ENCODE measurements around the gene PARM1. TPM values are rescaled to one million over a fixed set of nuclear protein-coding genes. Genes with fewer than 3 reads are reported as not detected.

The PARM1 gene
- total and polyA plus RNA-seq, 2 experiments from 2014 or later, result 107 to 154 TPM

DNA sequence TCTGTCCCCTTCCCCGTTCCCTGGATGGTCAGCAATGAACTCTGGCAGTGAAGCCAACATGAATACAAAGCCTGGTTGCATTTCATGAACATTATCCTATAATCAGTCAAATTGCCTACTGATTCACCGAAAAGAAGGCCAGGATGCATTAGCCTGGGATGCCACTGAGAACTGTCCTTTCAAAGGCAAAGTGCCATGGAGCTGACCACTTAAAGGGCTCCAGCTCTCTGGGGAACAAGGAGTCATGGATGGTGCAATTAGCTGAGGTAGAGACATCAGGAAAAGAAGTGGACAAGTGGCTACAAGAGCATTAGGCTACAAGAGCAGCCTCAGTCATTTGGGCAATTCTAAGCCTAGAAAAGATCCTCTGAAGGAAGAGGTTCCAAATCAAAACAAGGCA lies 69.0 kb downstream of the PARM1 start:
- Histone ChIP-seq H3K4me1 (ENCODE audit: insufficient read depth) (peaks cover 13% of the 10 kb centered on the region), H3K27ac (no peak overlapping the region), H3K4me2 (no peak overlapping the region), H3K9me2 (replicated peaks; ENCODE audit: insufficient read depth) (no peaks in the 10 kb centered on the region), H3K4me3 (no peak overlapping the region), H2AFZ (no peak overlapping the region), H4K20me1 (ENCODE audit: insufficient read depth, poor library complexity, severe bottlenecking) (peaks cover 3% of the 10 kb centered on the region), H3K27me3 (no peaks in the 10 kb centered on the region), H3K9me3 (ENCODE audit: low read depth) (no peaks in the 10 kb centered on the region), H3K36me3 (replicated peaks; ENCODE audit: insufficient read depth, low read depth) (no peaks in the 10 kb centered on the region), H3K79me2 (peaks cover 27% of the 10 kb centered on the region)
- WGBS (ENCODE audit: low lambda C conversion rate, missing lambda C conversion rate), result 91% methylated on average over 2 of the region's 2 CpGs
- no peak for DNase-seq (ENCODE audit: low spot score)
- TF ChIP-seq EZH2 (IDR thresholded peaks at IDR 0.05; ENCODE audit: borderline replicate concordance) (no peak), EZH2phosphoT487 (IDR thresholded peaks at IDR 0.05; ENCODE audit: low read depth, severe bottlenecking, unreplicated experiment) (no peak)
- TF ChIP-seq, protein P1, sequence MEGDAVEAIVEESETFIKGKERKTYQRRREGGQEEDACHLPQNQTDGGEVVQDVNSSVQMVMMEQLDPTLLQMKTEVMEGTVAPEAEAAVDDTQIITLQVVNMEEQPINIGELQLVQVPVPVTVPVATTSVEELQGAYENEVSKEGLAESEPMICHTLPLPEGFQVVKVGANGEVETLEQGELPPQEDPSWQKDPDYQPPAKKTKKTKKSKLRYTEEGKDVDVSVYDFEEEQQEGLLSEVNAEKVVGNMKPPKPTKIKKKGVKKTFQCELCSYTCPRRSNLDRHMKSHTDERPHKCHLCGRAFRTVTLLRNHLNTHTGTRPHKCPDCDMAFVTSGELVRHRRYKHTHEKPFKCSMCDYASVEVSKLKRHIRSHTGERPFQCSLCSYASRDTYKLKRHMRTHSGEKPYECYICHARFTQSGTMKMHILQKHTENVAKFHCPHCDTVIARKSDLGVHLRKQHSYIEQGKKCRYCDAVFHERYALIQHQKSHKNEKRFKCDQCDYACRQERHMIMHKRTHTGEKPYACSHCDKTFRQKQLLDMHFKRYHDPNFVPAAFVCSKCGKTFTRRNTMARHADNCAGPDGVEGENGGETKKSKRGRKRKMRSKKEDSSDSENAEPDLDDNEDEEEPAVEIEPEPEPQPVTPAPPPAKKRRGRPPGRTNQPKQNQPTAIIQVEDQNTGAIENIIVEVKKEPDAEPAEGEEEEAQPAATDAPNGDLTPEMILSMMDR (IDR thresholded peaks at IDR 0.05; ENCODE audit: poor library complexity), result no peak

DNA sequence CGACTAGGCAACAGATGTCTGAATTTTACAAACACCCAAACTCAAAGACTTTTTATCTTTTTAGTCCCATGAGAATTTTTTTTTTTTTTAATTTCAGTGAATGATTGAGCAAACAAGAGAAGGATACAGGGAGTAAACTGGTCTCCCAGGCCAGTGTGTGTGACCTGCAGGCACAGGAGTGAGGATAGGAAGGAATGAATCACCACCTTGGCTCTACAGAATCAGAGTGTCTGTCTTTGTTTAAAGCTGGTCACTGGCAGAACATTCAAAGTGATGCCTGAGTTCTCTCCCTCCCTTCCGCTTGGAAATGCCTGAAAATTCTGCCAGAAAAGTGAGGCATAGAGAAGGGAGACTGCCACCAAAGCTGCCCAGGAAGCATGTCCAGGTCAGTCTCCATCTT lies 69.5 kb downstream of the PARM1 start:
- no peaks in the 10 kb centered on the region for H3K9me3 ChIP-seq (ENCODE audit: low read depth)
- no peak overlapping the region for H2AFZ ChIP-seq
- WGBS (ENCODE audit: low lambda C conversion rate, missing lambda C conversion rate), result 98% methylated on average over 2 of the region's 2 CpGs
- peaks cover 1% of the 10 kb centered on the region for H4K20me1 ChIP-seq (ENCODE audit: insufficient read depth, poor library complexity, severe bottlenecking)
- H3K27me3 ChIP-seq, result no peaks in the 10 kb centered on the region
- H3K4me1 ChIP-seq (ENCODE audit: insufficient read depth), result peaks cover 13% of the 10 kb centered on the region
- no peak for DNase-seq (ENCODE audit: low spot score)
- H3K4me2 ChIP-seq, result no peak overlapping the region
- H3K79me2 ChIP-seq, result peaks cover 27% of the 10 kb centered on the region
- no peak overlapping the region for H3K27ac ChIP-seq
- H3K9me2 ChIP-seq (replicated peaks; ENCODE audit: insufficient read depth), result no peaks in the 10 kb centered on the region
- H3K36me3 ChIP-seq (replicated peaks; ENCODE audit: insufficient read depth, low read depth), result no peaks in the 10 kb centered on the region
- TF ChIP-seq, protein P1 (IDR thresholded peaks at IDR 0.05; ENCODE audit: poor library complexity), result no peak
- no peak for TF ChIP-seq EZH2 (IDR thresholded peaks at IDR 0.05; ENCODE audit: borderline replicate concordance)
- no peak for TF ChIP-seq EZH2phosphoT487 (IDR thresholded peaks at IDR 0.05; ENCODE audit: low read depth, severe bottlenecking, unreplicated experiment)
- no peak overlapping the region for H3K4me3 ChIP-seq

DNA sequence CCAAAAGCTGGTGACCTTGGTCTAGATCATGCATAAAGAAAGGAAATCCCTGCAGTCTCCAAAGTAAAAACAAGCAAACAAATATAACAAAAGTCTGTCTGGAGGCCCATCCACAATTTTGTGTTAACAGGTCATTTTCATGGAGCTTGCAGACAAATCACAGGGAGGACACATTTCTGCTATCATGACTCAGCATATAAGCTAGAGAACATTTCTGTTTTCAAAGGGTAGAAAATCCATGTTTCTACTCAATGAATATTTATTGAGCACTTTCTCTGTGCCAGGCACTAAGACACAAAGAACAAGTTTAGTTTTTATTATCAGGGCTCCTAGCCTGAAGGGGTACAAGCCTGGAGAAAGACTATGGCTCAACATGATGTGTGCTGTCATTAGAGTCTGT lies 71.1 kb downstream of the PARM1 start:
- H3K4me1 ChIP-seq (ENCODE audit: insufficient read depth), result peaks cover 13% of the 10 kb centered on the region
- no peaks in the 10 kb centered on the region for H3K9me3 ChIP-seq (ENCODE audit: low read depth)
- no peaks in the 10 kb centered on the region for H3K36me3 ChIP-seq (replicated peaks; ENCODE audit: insufficient read depth, low read depth)
- peaks cover 28% of the 10 kb centered on the region for H3K79me2 ChIP-seq
- H4K20me1 ChIP-seq (ENCODE audit: insufficient read depth, poor library complexity, severe bottlenecking), result no peaks in the 10 kb centered on the region
- H3K9me2 ChIP-seq (replicated peaks; ENCODE audit: insufficient read depth), result no peaks in the 10 kb centered on the region
- DNase-seq (ENCODE audit: low spot score), result no peak
- TF ChIP-seq EZH2 (IDR thresholded peaks at IDR 0.05; ENCODE audit: borderline replicate concordance) (no peak), EZH2phosphoT487 (IDR thresholded peaks at IDR 0.05; ENCODE audit: low read depth, severe bottlenecking, unreplicated experiment) (no peak)
- TF ChIP-seq, protein P1 (IDR thresholded peaks at IDR 0.05; ENCODE audit: poor library complexity), result no peak
- H2AFZ ChIP-seq, result no peak overlapping the region
- no peak overlapping the region for H3K4me2 ChIP-seq
- H3K27ac ChIP-seq, result no peak overlapping the region
- H3K4me3 ChIP-seq, result no peak overlapping the region
- no peaks in the 10 kb centered on the region for H3K27me3 ChIP-seq

All from hepatocyte (in vitro differentiated cells).